WTC11 (cell line): ENCODE data around the gene CD48. TPM values are rescaled to one million over a fixed set of nuclear protein-coding genes. Genes with fewer than 3 reads are reported as not detected.

Experiments used
- ATAC-seq: fragments of 200-7000 bp; cut with Tn5 transposase; 2 replicates; pipeline ENCODE4 v1.10.0; 2021; ENCODE audit warnings: mild to moderate bottlenecking, moderate library complexity
- CTCF ChIA-PET: fragments of 300-600 bp; sonication (Branson Sonifier 250); formaldehyde crosslinking; loops from one replicate; lab custom pipeline; 2021; ENCODE audit warnings: antibody characterized with exemption; lab: Charles Lee
- POLR2A ChIA-PET: fragments of 350-600 bp; sonication (Branson Sonifier 250); formaldehyde crosslinking; loops from one replicate; lab custom pipeline; 2021; ENCODE audit warnings: antibody characterized with exemption; lab: Charles Lee
- DNase-seq: peaks from one replicate; pipeline ENCODE4 v3.0.0; 2021; ENCODE audit warnings: low spot score
- H3K27ac Mint-ChIP-seq: 2 replicates; pipeline ENCODE4 v1.8.0; 2021; ENCODE audit warnings: mixed read lengths
- H3K27me3 Mint-ChIP-seq: 2 replicates; pipeline ENCODE4 v1.8.0; 2021; ENCODE audit warnings: low read depth, mild to moderate bottlenecking, moderate library complexity, mixed read lengths
- H3K36me3 Mint-ChIP-seq: 2 replicates; pipeline ENCODE4 v1.8.0; 2021; ENCODE audit warnings: mixed read lengths
- H3K4me1 Mint-ChIP-seq: 2 replicates; pipeline ENCODE4 v1.8.0; 2022; ENCODE audit warnings: mixed read lengths
- H3K4me3 Mint-ChIP-seq: 2 replicates; pipeline ENCODE4 v1.8.0; 2021; ENCODE audit warnings: mild to moderate bottlenecking, moderate library complexity, mixed read lengths
- H3K9me3 Mint-ChIP-seq: 2 replicates; pipeline ENCODE4 v1.8.0; 2021; ENCODE audit warnings: mixed read lengths
- ESRRA ChIP-seq: sonication (generic); formaldehyde crosslinking; IDR thresholded peaks from 2 replicates; pipeline ENCODE4 v1.8.1; 2022; ENCODE audit warnings: mild to moderate bottlenecking, missing genetic modification reagents, borderline replicate concordance
- FOXP1 ChIP-seq: sonication (generic); formaldehyde crosslinking; IDR thresholded peaks from 2 replicates; pipeline ENCODE4 v1.8.0; 2022; ENCODE audit warnings: missing genetic modification reagents, mild to moderate bottlenecking, moderate library complexity, borderline replicate concordance
- GTF2I ChIP-seq: fragments of 250-450 bp; sonication (Bioruptor Pico); conservative IDR thresholded peaks from 2 replicates; pipeline ENCODE4 v1.4.0; 2021; ENCODE audit warnings: mild to moderate bottlenecking
- MXD4 ChIP-seq: fragments of 250-450 bp; sonication (Bioruptor Pico); IDR thresholded peaks from 2 replicates; pipeline ENCODE4 v1.8.0; 2021; ENCODE audit warnings: mild to moderate bottlenecking, moderate library complexity, borderline replicate concordance
- NFYB ChIP-seq: sonication (generic); formaldehyde crosslinking; conservative IDR thresholded peaks from 2 replicates; pipeline ENCODE4 v1.8.0; 2022; ENCODE audit warnings: low read depth, missing genetic modification reagents
- RORB ChIP-seq: fragments of 250-450 bp; sonication (Bioruptor Pico); IDR thresholded peaks from 2 replicates; pipeline ENCODE4 v1.9.0; 2021; ENCODE audit warnings: mild to moderate bottlenecking
- SP1 ChIP-seq: sonication (generic); formaldehyde crosslinking; conservative IDR thresholded peaks from 2 replicates; pipeline ENCODE4 v1.8.1; 2022; ENCODE audit warnings: missing genetic modification reagents
- TP53 ChIP-seq: sonication (generic); formaldehyde crosslinking; IDR thresholded peaks from 2 replicates; pipeline ENCODE4 v1.8.1; 2023; ENCODE audit warnings: mild to moderate bottlenecking, missing genetic modification reagents
- ZNF138 ChIP-seq: sonication (generic); formaldehyde crosslinking; conservative IDR thresholded peaks from 2 replicates; pipeline ENCODE4 v1.8.1; 2022; ENCODE audit warnings: mild to moderate bottlenecking, moderate library complexity, missing genetic modification reagents
- ZNF219 ChIP-seq: sonication (generic); formaldehyde crosslinking; IDR thresholded peaks from 2 replicates; pipeline ENCODE4 v1.8.0; 2023; ENCODE audit warnings: missing genetic modification reagents, mild to moderate bottlenecking, borderline replicate concordance
- ZNF416 ChIP-seq: fragments of 250-450 bp; sonication (Bioruptor Pico); IDR thresholded peaks from 2 replicates; pipeline ENCODE4 v1.9.0; 2021; ENCODE audit warnings: mild to moderate bottlenecking, inconsistent platforms
- ZNF671 ChIP-seq: fragments of 250-450 bp; sonication (Bioruptor Pico); IDR thresholded peaks from 2 replicates; pipeline ENCODE4 v1.8.0; 2021; ENCODE audit warnings: mild to moderate bottlenecking
- total RNA-seq: library from RNA; stranded (reverse); gene quantifications from 3 replicates; pipeline ENCODE4 v1.2.3, GENCODE V29; 2021
- TF ChIP-seq, protein P1 (sequence below): sonication (generic); formaldehyde crosslinking; IDR thresholded peaks from 2 replicates; pipeline ENCODE4 v1.8.1; 2023; ENCODE audit warnings: mild to moderate bottlenecking, missing genetic modification reagents
- TF ChIP-seq, protein P2 (sequence below): sonication (generic); formaldehyde crosslinking; IDR thresholded peaks from 2 replicates; pipeline ENCODE4 v1.8.0; 2022; ENCODE audit warnings: mild to moderate bottlenecking, missing genetic modification reagents
- TF ChIP-seq, protein P3 (sequence below): sonication (generic); formaldehyde crosslinking; IDR thresholded peaks from 2 replicates; pipeline ENCODE4 v1.8.1; 2023; ENCODE audit warnings: mild to moderate bottlenecking, missing genetic modification reagents
- TF ChIP-seq, protein P4 (sequence below): fragments of 250-450 bp; sonication (Bioruptor Pico); IDR thresholded peaks from 2 replicates; pipeline ENCODE4 v1.9.0; 2021; ENCODE audit warnings: moderate library complexity, mild to moderate bottlenecking, inconsistent platforms, borderline replicate concordance
- TF ChIP-seq, protein P5 (sequence below): fragments of 200-600 bp; IDR thresholded peaks from 2 replicates; pipeline ENCODE4 v1.8.0; 2022; ENCODE audit warnings: antibody characterized with exemption
- TF ChIP-seq, protein P6 (sequence below): sonication (generic); formaldehyde crosslinking; IDR thresholded peaks from 2 replicates; pipeline ENCODE4 v1.8.1; 2022; ENCODE audit warnings: low read depth, missing genetic modification reagents, borderline replicate concordance

The CD48 gene
- total RNA-seq, 1 experiment from 2014 or later, result 0.66 TPM

DNA sequence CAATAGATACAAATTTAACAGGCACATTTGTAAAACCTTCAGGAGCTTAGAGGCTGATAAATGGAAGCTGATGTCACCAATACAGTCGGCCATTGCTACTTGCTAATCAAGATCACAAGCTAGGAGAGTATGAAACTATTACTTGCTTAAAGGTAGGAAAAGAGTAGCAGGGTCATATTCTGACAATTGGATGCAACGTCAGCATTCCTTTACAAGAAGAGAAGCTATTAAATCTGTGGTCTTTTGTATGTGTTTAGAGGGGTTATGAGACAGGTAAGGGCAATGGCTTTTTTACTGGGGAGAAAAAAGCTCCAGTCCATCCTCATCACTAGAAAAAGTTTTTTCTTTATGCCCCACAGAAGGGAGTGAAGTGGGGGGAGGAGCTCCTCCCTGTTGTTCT lies 11.7 kb upstream of the CD48 start:
- peaks cover 19% of the 10 kb centered on the region for H3K9me3 Mint-ChIP-seq
- no peak for ATAC-seq
- POLR2A ChIA-PET, result no interaction called here
- TF ChIP-seq, protein P1, sequence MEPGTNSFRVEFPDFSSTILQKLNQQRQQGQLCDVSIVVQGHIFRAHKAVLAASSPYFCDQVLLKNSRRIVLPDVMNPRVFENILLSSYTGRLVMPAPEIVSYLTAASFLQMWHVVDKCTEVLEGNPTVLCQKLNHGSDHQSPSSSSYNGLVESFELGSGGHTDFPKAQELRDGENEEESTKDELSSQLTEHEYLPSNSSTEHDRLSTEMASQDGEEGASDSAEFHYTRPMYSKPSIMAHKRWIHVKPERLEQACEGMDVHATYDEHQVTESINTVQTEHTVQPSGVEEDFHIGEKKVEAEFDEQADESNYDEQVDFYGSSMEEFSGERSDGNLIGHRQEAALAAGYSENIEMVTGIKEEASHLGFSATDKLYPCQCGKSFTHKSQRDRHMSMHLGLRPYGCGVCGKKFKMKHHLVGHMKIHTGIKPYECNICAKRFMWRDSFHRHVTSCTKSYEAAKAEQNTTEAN (CRISPR knock-in tag), result no peak
- CTCF ChIA-PET, result interaction anchor here (0.7 to 2.7 kb wide), 11 partner anchors 18 to 267 kb away, joined by 3 to 14 read pairs (median 5); partner anchors contain the start of gene ITLN2
- H3K36me3 Mint-ChIP-seq, result peaks cover 14% of the 10 kb centered on the region
- no peaks in the 10 kb centered on the region; the same call in 1 of the 2 replicates for H3K27me3 Mint-ChIP-seq
- DNase-seq, result no peak
- peaks cover 27% of the 10 kb centered on the region for H3K4me1 Mint-ChIP-seq
- H3K4me3 Mint-ChIP-seq, result no peak overlapping the region
- H3K27ac Mint-ChIP-seq, result no peak overlapping the region

DNA sequence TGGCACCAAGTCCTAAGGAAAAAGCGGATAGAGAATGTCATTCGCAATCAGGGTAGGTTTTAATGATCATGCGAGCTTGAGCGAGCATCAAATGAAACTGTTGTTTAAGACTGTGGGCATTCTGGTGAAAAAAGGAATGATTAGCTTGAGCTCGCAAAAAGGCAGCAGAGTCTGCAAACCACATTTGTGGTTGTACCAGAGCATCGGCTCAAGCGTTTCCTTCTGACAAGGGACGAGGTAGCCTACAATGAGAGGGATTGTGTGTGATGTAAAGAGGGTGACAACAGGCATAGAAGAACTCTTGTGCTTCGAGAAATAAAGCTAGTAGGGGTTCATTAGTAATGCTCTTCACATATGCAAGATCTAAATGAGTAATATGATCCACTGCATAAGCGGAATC lies 11.1 kb upstream of the CD48 start:
- Mint-ChIP-seq H3K27ac (no peak overlapping the region), H3K4me1 (peaks cover 27% of the 10 kb centered on the region), H3K4me3 (no peak overlapping the region), H3K36me3 (peaks cover 14% of the 10 kb centered on the region), H3K9me3 (peaks cover 19% of the 10 kb centered on the region), H3K27me3 (no peaks in the 10 kb centered on the region; the same call in 1 of the 2 replicates)
- DNase-seq (no peak), ATAC-seq (no peak)
- ChIA-PET POLR2A (no interaction called here), CTCF (interaction anchor here (0.9 to 2.7 kb wide), 7 partner anchors 19 to 229 kb away, joined by 3 to 14 read pairs (median 5); no protein-coding TSS in a partner anchor)
- TF ChIP-seq ZNF671 (CRISPR knock-in tag) (no peak), TP53 (no peak), ZNF138 (CRISPR knock-in tag) (no peak), NFYB (CRISPR knock-in tag) (no peak), SP1 (CRISPR knock-in tag) (no peak), ESRRA (no peak), FOXP1 (CRISPR knock-in tag) (no peak)
- TF ChIP-seq, protein P2, sequence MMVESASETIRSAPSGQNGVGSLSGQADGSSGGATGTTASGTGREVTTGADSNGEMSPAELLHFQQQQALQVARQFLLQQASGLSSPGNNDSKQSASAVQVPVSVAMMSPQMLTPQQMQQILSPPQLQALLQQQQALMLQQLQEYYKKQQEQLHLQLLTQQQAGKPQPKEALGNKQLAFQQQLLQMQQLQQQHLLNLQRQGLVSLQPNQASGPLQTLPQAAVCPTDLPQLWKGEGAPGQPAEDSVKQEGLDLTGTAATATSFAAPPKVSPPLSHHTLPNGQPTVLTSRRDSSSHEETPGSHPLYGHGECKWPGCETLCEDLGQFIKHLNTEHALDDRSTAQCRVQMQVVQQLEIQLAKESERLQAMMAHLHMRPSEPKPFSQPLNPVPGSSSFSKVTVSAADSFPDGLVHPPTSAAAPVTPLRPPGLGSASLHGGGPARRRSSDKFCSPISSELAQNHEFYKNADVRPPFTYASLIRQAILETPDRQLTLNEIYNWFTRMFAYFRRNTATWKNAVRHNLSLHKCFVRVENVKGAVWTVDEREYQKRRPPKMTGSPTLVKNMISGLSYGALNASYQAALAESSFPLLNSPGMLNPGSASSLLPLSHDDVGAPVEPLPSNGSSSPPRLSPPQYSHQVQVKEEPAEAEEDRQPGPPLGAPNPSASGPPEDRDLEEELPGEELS (CRISPR knock-in tag), result no peak
- TF ChIP-seq, protein P3, sequence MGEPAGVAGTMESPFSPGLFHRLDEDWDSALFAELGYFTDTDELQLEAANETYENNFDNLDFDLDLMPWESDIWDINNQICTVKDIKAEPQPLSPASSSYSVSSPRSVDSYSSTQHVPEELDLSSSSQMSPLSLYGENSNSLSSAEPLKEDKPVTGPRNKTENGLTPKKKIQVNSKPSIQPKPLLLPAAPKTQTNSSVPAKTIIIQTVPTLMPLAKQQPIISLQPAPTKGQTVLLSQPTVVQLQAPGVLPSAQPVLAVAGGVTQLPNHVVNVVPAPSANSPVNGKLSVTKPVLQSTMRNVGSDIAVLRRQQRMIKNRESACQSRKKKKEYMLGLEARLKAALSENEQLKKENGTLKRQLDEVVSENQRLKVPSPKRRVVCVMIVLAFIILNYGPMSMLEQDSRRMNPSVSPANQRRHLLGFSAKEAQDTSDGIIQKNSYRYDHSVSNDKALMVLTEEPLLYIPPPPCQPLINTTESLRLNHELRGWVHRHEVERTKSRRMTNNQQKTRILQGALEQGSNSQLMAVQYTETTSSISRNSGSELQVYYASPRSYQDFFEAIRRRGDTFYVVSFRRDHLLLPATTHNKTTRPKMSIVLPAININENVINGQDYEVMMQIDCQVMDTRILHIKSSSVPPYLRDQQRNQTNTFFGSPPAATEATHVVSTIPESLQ (CRISPR knock-in tag), result no peak
- TF ChIP-seq, protein P4, sequence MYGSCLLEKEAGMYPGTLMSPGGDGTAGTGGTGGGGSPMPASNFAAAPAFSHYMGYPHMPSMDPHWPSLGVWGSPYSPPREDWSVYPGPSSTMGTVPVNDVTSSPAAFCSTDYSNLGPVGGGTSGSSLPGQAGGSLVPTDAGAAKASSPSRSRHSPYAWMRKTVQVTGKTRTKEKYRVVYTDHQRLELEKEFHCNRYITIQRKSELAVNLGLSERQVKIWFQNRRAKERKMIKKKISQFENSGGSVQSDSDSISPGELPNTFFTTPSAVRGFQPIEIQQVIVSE (CRISPR knock-in tag), result no peak
- TF ChIP-seq, protein P5, sequence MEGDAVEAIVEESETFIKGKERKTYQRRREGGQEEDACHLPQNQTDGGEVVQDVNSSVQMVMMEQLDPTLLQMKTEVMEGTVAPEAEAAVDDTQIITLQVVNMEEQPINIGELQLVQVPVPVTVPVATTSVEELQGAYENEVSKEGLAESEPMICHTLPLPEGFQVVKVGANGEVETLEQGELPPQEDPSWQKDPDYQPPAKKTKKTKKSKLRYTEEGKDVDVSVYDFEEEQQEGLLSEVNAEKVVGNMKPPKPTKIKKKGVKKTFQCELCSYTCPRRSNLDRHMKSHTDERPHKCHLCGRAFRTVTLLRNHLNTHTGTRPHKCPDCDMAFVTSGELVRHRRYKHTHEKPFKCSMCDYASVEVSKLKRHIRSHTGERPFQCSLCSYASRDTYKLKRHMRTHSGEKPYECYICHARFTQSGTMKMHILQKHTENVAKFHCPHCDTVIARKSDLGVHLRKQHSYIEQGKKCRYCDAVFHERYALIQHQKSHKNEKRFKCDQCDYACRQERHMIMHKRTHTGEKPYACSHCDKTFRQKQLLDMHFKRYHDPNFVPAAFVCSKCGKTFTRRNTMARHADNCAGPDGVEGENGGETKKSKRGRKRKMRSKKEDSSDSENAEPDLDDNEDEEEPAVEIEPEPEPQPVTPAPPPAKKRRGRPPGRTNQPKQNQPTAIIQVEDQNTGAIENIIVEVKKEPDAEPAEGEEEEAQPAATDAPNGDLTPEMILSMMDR, result no peak

DNA sequence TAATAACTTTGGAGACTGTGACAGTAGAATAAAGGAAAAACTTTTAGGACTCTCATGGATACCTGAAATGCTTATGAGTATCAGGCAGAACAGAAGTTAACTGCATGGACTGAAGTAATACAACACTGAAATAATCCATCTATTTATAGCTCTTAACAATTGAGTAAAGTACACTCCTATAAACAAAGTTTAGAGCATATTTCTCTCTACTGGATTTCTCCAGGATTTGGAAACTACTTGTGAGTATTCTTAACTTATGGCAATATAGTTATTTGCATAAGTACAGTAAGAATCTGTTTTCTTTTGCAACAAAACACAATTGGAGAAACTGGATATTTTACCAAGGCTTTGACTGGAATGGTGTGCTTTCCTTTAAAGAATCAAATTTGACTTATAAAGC lies 9.9 kb upstream of the CD48 start:
- H3K4me1 Mint-ChIP-seq, result peaks cover 27% of the 10 kb centered on the region
- H3K36me3 Mint-ChIP-seq, result peaks cover 14% of the 10 kb centered on the region
- H3K9me3 Mint-ChIP-seq, result peaks cover 19% of the 10 kb centered on the region
- no peak overlapping the region for H3K4me3 Mint-ChIP-seq
- DNase-seq (no peak), ATAC-seq (no peak)
- ChIA-PET CTCF (no interaction called here), POLR2A (no interaction called here)
- H3K27ac Mint-ChIP-seq, result no peak overlapping the region
- no peaks in the 10 kb centered on the region; the same call in 1 of the 2 replicates for H3K27me3 Mint-ChIP-seq
- TF ChIP-seq, protein P2 (CRISPR knock-in tag), result no peak
- TF ChIP-seq ESRRA, result no peak
- TF ChIP-seq ZNF219 (CRISPR knock-in tag), result no peak
- no peak for TF ChIP-seq TP53
- no peak for TF ChIP-seq MXD4
- TF ChIP-seq, protein P6, sequence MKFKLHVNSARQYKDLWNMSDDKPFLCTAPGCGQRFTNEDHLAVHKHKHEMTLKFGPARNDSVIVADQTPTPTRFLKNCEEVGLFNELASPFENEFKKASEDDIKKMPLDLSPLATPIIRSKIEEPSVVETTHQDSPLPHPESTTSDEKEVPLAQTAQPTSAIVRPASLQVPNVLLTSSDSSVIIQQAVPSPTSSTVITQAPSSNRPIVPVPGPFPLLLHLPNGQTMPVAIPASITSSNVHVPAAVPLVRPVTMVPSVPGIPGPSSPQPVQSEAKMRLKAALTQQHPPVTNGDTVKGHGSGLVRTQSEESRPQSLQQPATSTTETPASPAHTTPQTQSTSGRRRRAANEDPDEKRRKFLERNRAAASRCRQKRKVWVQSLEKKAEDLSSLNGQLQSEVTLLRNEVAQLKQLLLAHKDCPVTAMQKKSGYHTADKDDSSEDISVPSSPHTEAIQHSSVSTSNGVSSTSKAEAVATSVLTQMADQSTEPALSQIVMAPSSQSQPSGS (CRISPR knock-in tag), result no peak
- TF ChIP-seq RORB (CRISPR knock-in tag), result no peak
- TF ChIP-seq, protein P3 (CRISPR knock-in tag), result no peak
- TF ChIP-seq ZNF416, result no peak
- no peak for TF ChIP-seq GTF2I
